MCF 10A (cell line): Measurements from ENCODE around the gene RGL2. TPM values are rescaled to one million over a fixed set of nuclear protein-coding genes. Genes with fewer than 3 reads are reported as not detected.

Experiments used
- BruUV-seq: library from RNA; stranded (reverse); fragments of 400-500 nt; replicated peaks from 2 replicates; lab custom pipeline; 2021; lab: Mats Ljungman, UMichigan
- CTCF ChIA-PET: fragments of 300-600 bp; sonication (Branson Sonifier 250); formaldehyde crosslinking; extraction: SDS; loops from one replicate; lab custom pipeline; 2021; ENCODE audit warnings: antibody characterized with exemption, inconsistent platforms; lab: Yijun Ruan, JAX
- POLR2A ChIA-PET: fragments of 300-600, 350-650 bp; sonication (Branson Sonifier 250); formaldehyde crosslinking; extraction: SDS; loops from one replicate; lab custom pipeline; 2020; ENCODE audit warnings: antibody characterized with exemption, inconsistent platforms; lab: Yijun Ruan, JAX
- DNase-seq: peaks from one replicate; pipeline ENCODE4 v3.0.0-alpha.2; 2018; ENCODE audit not compliant: unreplicated experiment
- H3K27ac Mint-ChIP-seq: one replicate; pipeline ENCODE4 v1.8.0; 2022; ENCODE audit warnings: mild to moderate bottlenecking, low read depth, mixed read lengths; ENCODE audit not compliant: unreplicated experiment
- H3K27me3 Mint-ChIP-seq: one replicate; pipeline ENCODE4 v1.8.0; 2022; ENCODE audit warnings: mixed read lengths; ENCODE audit not compliant: insufficient read depth, unreplicated experiment
- H3K36me3 Mint-ChIP-seq: one replicate; pipeline ENCODE4 v1.8.0; 2022; ENCODE audit warnings: mild to moderate bottlenecking, moderate library complexity, mixed read lengths; ENCODE audit not compliant: insufficient read depth, unreplicated experiment
- H3K4me1 Mint-ChIP-seq: one replicate; pipeline ENCODE4 v1.8.0; 2022; ENCODE audit warnings: mixed read lengths; ENCODE audit not compliant: insufficient read depth, unreplicated experiment
- H3K4me3 Mint-ChIP-seq: one replicate; pipeline ENCODE4 v1.8.0; 2022; ENCODE audit warnings: mild to moderate bottlenecking, moderate library complexity, mixed read lengths; ENCODE audit not compliant: unreplicated experiment
- H3K9me3 Mint-ChIP-seq: one replicate; pipeline ENCODE4 v1.8.0; 2022; ENCODE audit warnings: mixed read lengths; ENCODE audit not compliant: unreplicated experiment
- CTCF ChIP-seq: fragments of 200-600 bp; IDR thresholded peaks from one replicate; pipeline ENCODE4 v1.8.0; 2022; ENCODE audit warnings: antibody characterized with exemption, mild to moderate bottlenecking; ENCODE audit not compliant: unreplicated experiment
- intact Hi-C: fragments of 100-400 bp; cut with micrococcal nuclease; formaldehyde crosslinking; loops from 2 replicates; pipeline ENCODE4 v1.14.1; 2022
- total RNA-seq: library from RNA; stranded (reverse); gene quantifications from 2 replicates; pipeline ENCODE4 v1.2.3, GENCODE V29; 2022

The RGL2 gene
- total RNA-seq, 1 experiment from 2014 or later: 30.4 TPM

- ChIA-PET POLR2A (interaction anchor here (0.7 to 5.6 kb wide), 6 partner anchors 8 to 308 kb away, joined by 3 to 73 read pairs (median 8); partner anchors contain the start of genes PFDN6, RPS18, VPS52 and WDR46), CTCF (interaction anchor here (0.6 to 0.7 kb wide), 4 partner anchors 9 to 130 kb away, joined by 3 to 4 read pairs (median 3); partner anchors contain the start of gene WDR46)
- H3K9me3 Mint-ChIP-seq: no peaks in the 10 kb centered on the region
- no peak overlapping the region for H3K27ac Mint-ChIP-seq
- H3K36me3 Mint-ChIP-seq: peaks cover 61% of the 10 kb centered on the region
- no TSS peak for BruUV-seq
- no peaks in the 10 kb centered on the region for H3K27me3 Mint-ChIP-seq
- peak; percentile 72 for TF ChIP-seq CTCF
- intact Hi-C loops: loop anchor here (1.0 to 5.0 kb wide), 3 partner anchors 19 to 127 kb away; partner anchors contain the start of gene RGL2
- H3K4me1 Mint-ChIP-seq: peaks cover 15% of the 10 kb centered on the region
- DNase-seq: peak; percentile 74
- no peak overlapping the region for H3K4me3 Mint-ChIP-seq
These were observed 18.7 kb downstream of the RGL2 start for GRCh38 chr6:33279971-33280511.

- H3K9me3 Mint-ChIP-seq: no peaks in the 10 kb centered on the region
- POLR2A ChIA-PET: interaction anchor here (0.7 to 5.6 kb wide), 4 partner anchors 9 to 307 kb away, joined by 3 to 73 read pairs (median 19); partner anchors contain the start of genes PFDN6 and WDR46
- no peaks in the 10 kb centered on the region for H3K27me3 Mint-ChIP-seq
- H3K36me3 Mint-ChIP-seq: peaks cover 61% of the 10 kb centered on the region
- DNase-seq: no peak
- no peak overlapping the region for H3K27ac Mint-ChIP-seq
- intact Hi-C loops: loop anchor here (2.0 kb wide), 1 partner anchor 20 kb away; the partner anchor contains the start of gene RGL2
- H3K4me1 Mint-ChIP-seq: peaks cover 22% of the 10 kb centered on the region
- H3K4me3 Mint-ChIP-seq: no peak overlapping the region
- no peak for TF ChIP-seq CTCF
- TSS peak; percentile 30 for BruUV-seq
- CTCF ChIA-PET: interaction anchor here (0.5 to 2.0 kb wide), 7 partner anchors 8 to 131 kb away, joined by 3 to 9 read pairs (median 3); partner anchors contain the start of genes RPS18, VPS52 and WDR46
These were observed 19.5 kb downstream of the RGL2 start for GRCh38 chr6:33279257-33279695.

- H3K4me3 Mint-ChIP-seq: no peak overlapping the region
- DNase-seq: no peak
- no peaks in the 10 kb centered on the region for H3K9me3 Mint-ChIP-seq
- H3K36me3 Mint-ChIP-seq: peaks cover 61% of the 10 kb centered on the region
- no peak for TF ChIP-seq CTCF
- peaks cover 25% of the 10 kb centered on the region for H3K4me1 Mint-ChIP-seq
- H3K27ac Mint-ChIP-seq: no peak overlapping the region
- H3K27me3 Mint-ChIP-seq: no peaks in the 10 kb centered on the region
- BruUV-seq: no TSS peak
- ChIA-PET CTCF (interaction anchor here (0.8 to 2.9 kb wide), 4 partner anchors 10 to 30 kb away, joined by 3 to 18 read pairs (median 6); partner anchors contain the start of genes PFDN6 and WDR46), POLR2A (interaction anchor here (0.9 to 5.6 kb wide), 6 partner anchors 10 to 307 kb away, joined by 4 to 73 read pairs (median 10); partner anchors contain the start of genes PFDN6, WDR46 and ZBTB22)
- intact Hi-C loops: loop anchor here (2.0 kb wide), 1 partner anchor 20 kb away; the partner anchor contains the start of gene RGL2
These were observed 19.9 kb downstream of the RGL2 start for GRCh38 chr6:33278810-33279209.

- H3K27me3 Mint-ChIP-seq: no peaks in the 10 kb centered on the region
- intact Hi-C loops: loop anchor here (2.0 kb wide), 1 partner anchor 20 kb away; the partner anchor contains the start of gene RGL2
- no peak overlapping the region for H3K27ac Mint-ChIP-seq
- peaks cover 61% of the 10 kb centered on the region for H3K36me3 Mint-ChIP-seq
- no peak for TF ChIP-seq CTCF
- H3K9me3 Mint-ChIP-seq: no peaks in the 10 kb centered on the region
- DNase-seq: no peak
- ChIA-PET POLR2A (interaction anchor here (0.9 to 5.6 kb wide), 8 partner anchors 10 to 306 kb away, joined by 4 to 73 read pairs (median 10); partner anchors contain the start of genes PFDN6, RGL2, WDR46 and ZBTB22), CTCF (interaction anchor here (0.8 to 2.9 kb wide), 5 partner anchors 10 to 30 kb away, joined by 3 to 18 read pairs (median 4); partner anchors contain the start of genes PFDN6 and WDR46)
- BruUV-seq: no TSS peak
- peaks cover 28% of the 10 kb centered on the region for H3K4me1 Mint-ChIP-seq
- H3K4me3 Mint-ChIP-seq: no peak overlapping the region
These were observed 20.4 kb downstream of the RGL2 start for GRCh38 chr6:33278392-33278741.
